Progenitor cell of endocrine pancreas (in vitro differentiated cells): ENCODE data around the gene JADE2. TPM values are rescaled to one million over a fixed set of nuclear protein-coding genes. Genes with fewer than 3 reads are reported as not detected.
"Not testable (repeated sequence)": the region's sequence is repeated elsewhere in the genome, so short reads cannot be mapped to it uniquely, and the experiment has no call there.

Experiments
- DNase-seq: peaks from one replicate; pipeline ENCODE4 v3.0.0; 2021; ENCODE audit warnings: low spot score; ENCODE audit not compliant: unreplicated experiment
- H3K27ac Mint-ChIP-seq: 2 replicates; pipeline ENCODE4 v1.8.0; 2021; ENCODE audit warnings: mild to moderate bottlenecking, moderate library complexity, mixed read lengths
- H3K27me3 Mint-ChIP-seq: 2 replicates; pipeline ENCODE4 v1.8.0; 2021; ENCODE audit warnings: mixed read lengths
- H3K36me3 Mint-ChIP-seq: 2 replicates; pipeline ENCODE4 v1.8.0; 2022; ENCODE audit warnings: mixed read lengths; ENCODE audit not compliant: insufficient read depth
- H3K4me1 Mint-ChIP-seq: 2 replicates; pipeline ENCODE4 v1.8.0; 2021; ENCODE audit warnings: low read depth, mixed read lengths
- H3K4me3 Mint-ChIP-seq: 2 replicates; pipeline ENCODE4 v1.8.0; 2021; ENCODE audit warnings: low read depth, mild to moderate bottlenecking, moderate library complexity, mixed read lengths
- H3K9me3 Mint-ChIP-seq: 2 replicates; pipeline ENCODE4 v1.8.0; 2021; ENCODE audit warnings: low read depth, mixed read lengths
- total RNA-seq: library from RNA; stranded (reverse); gene quantifications from 2 replicates; pipeline ENCODE4 v1.2.1, GENCODE V29; 2021
- TF ChIP-seq, protein P1 (sequence below): fragments of 200-600 bp; sonication (generic); IDR thresholded peaks from one replicate; pipeline ENCODE4 v1.5.0; 2021; ENCODE audit warnings: antibody characterized with exemption, mild to moderate bottlenecking; ENCODE audit not compliant: unreplicated experiment

Gene JADE2
- total RNA-seq, 1 donor from 2014 or later: 6.7 TPM

DNA sequence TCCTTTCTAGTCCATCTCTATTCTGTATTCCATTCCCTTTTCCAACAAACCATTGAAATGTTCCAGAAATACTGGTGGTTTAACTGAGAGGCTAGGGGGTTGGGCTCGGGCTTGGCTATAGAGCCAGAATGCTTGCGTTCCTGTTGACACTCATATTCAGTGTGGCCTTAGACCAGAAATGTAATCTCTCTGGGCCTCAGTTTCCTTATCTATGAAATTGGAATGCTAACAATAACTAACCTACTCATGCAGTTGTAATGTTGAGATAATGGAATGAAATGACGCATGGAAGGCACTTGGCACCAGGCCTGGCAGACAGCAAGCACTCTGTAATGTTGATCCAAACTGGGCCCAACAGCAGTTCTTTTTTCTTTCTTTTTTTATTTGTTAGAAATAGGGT lies 26.8 kb downstream of the JADE2 start:
- Mint-ChIP-seq H3K4me1 (no peaks in the 10 kb centered on the region), H3K9me3 (no peaks in the 10 kb centered on the region), H3K27ac (no peak overlapping the region), H3K36me3 (peaks cover 2% of the 10 kb centered on the region), H3K4me3 (no peak overlapping the region), H3K27me3 (no peaks in the 10 kb centered on the region)
- TF ChIP-seq, protein P1, sequence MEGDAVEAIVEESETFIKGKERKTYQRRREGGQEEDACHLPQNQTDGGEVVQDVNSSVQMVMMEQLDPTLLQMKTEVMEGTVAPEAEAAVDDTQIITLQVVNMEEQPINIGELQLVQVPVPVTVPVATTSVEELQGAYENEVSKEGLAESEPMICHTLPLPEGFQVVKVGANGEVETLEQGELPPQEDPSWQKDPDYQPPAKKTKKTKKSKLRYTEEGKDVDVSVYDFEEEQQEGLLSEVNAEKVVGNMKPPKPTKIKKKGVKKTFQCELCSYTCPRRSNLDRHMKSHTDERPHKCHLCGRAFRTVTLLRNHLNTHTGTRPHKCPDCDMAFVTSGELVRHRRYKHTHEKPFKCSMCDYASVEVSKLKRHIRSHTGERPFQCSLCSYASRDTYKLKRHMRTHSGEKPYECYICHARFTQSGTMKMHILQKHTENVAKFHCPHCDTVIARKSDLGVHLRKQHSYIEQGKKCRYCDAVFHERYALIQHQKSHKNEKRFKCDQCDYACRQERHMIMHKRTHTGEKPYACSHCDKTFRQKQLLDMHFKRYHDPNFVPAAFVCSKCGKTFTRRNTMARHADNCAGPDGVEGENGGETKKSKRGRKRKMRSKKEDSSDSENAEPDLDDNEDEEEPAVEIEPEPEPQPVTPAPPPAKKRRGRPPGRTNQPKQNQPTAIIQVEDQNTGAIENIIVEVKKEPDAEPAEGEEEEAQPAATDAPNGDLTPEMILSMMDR: no peak
- DNase-seq: no peak

DNA sequence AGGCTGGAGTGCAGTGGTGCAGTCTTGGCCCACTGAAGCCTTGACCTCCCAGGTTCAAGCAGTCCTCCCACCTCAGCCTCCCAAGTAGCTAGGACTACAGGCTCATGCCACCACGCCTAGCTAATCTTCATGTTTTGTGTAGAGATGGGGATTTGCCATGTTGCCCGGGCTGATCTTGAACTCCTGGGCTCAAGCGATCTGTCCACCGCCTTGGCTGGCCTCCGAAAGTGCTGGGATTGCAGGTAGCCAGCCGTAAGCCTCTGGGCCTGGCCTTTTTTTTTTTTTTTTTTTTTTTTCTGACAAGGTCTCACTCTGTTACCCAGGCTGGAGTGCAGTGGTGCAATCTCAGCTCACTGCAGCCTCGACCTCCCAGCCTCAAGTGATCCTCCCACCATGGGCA lies 27.2 kb downstream of the JADE2 start:
- H3K27me3 Mint-ChIP-seq, H3K4me3 Mint-ChIP-seq, H3K27ac Mint-ChIP-seq, DNase-seq, H3K9me3 Mint-ChIP-seq, H3K4me1 Mint-ChIP-seq, H3K36me3 Mint-ChIP-seq: not testable (repeated sequence)

DNA sequence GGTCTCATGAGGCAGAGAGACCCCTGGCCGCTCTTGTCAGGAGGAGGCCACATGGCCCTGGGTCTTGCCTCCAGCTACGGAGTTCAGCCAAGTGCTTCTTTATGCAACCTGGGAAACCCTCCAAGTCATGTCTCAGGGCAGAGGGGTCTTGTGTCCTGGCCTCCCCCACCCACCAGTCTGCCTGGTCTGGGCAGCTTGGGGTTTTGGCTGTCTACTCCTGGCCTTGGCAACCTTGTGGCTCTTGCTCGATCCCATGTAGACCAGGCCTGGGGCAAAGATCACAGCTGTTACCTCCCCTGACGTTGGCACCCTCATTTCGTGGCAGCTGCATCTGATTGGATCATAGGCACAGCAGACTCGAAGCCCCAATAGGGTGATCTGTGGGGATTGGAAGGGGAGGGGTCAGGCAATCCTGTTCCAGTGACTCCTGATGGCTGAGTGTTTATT lies 28.4 kb downstream of the JADE2 start:
- Mint-ChIP-seq H3K36me3 (peaks cover 2% of the 10 kb centered on the region), H3K4me3 (no peak overlapping the region), H3K9me3 (no peaks in the 10 kb centered on the region), H3K27ac (peak overlapping the region; percentile 47), H3K27me3 (no peaks in the 10 kb centered on the region), H3K4me1 (no peaks in the 10 kb centered on the region)
- TF ChIP-seq, protein P1: no peak
- no peak for DNase-seq

DNA sequence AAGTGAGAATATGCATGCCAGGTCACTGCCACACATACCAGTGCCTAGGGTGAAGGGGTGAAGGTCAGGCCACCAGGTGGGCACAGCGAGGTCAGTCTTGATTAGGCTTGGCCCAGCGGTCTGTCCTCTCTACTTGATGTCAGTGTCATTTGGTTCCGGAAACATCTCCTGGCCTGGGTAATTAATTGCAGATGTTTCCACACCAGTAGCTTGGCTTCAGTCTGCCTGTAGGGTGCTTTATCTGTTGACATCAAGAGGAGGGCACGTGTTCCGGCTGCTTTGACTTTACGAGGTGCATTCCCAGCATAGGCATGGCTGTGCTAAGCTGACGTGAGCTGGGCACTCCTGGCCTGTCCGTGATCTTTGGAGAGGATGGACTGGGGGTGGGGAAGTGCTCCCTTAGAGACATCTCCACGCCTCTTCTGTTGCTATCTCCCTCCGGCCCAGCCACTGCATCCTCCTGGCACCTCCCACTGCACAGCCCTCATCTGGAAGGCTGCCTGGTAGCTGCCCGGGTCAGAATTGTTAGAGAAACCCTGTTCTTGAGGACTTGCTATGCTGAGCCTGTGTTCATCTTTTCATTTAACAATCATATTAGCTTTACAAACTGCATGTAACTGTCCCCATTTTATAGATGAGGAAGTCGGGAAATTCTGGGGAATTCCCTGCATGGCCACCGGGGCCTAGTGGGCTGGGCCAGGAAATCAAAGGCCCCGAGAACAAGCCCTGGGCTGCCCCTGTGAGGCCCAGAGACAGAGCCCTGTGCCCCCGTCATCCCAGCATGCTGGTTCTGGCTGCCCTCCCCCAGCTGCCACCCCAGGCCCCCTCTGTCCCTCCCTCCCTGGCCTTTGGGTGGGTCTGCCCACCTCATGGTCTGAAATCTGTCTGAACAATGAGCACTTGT lies 29.1 kb downstream of the JADE2 start:
- no peaks in the 10 kb centered on the region for H3K9me3 Mint-ChIP-seq
- no peak for DNase-seq

DNA sequence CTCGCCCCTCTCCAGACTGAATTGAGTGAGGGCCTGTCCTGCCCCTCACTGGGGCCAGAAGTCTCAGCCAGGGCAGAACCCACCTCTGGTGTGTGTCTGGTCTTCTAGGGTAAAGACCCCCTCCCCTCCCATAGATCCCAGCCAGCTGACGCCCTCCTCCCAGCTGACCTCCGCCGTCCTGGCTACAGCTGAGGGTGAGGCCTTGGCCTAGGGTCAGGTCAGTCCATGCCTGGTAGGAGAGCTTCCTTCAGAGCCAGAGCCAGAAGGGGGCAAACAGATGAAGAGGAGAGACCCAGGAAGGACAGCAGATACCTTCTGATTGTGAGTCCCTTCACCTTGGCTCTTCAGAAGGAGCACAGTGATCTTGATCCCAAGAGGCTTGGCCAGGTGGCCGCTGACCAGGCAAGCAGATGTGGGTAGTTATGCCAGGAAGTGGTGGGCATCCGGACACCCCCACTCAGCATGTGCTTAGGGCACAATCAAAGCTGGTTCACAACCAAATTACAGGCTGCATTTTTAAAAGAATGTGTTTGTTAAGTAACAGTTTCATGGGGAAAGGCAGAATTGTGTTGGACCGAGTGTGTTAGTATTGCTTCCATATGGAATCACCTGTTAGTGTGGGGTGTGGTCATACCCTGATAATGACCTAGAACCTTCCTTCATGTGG lies 29.9 kb downstream of the JADE2 start:
- no peaks in the 10 kb centered on the region for H3K27me3 Mint-ChIP-seq
- TF ChIP-seq, protein P1: no peak
- peaks cover 2% of the 10 kb centered on the region for H3K36me3 Mint-ChIP-seq
- H3K4me1 Mint-ChIP-seq: no peaks in the 10 kb centered on the region
- H3K27ac Mint-ChIP-seq: no peak overlapping the region
- DNase-seq: no peak
- no peaks in the 10 kb centered on the region for H3K9me3 Mint-ChIP-seq
- no peak overlapping the region for H3K4me3 Mint-ChIP-seq

More for the DNA sequence above, 29.1 kb downstream of the JADE2 start:
- H3K27me3 Mint-ChIP-seq: no peaks in the 10 kb centered on the region
- peaks cover 2% of the 10 kb centered on the region for H3K36me3 Mint-ChIP-seq
- TF ChIP-seq, protein P1: no peak
- no peak overlapping the region for H3K4me3 Mint-ChIP-seq
- H3K4me1 Mint-ChIP-seq: no peaks in the 10 kb centered on the region
- H3K27ac Mint-ChIP-seq: peak overlapping the region; percentile 47
